Spleen (tissue), 7 donors: ENCODE data around the gene SPA17.

Experiments used
- CTCF ChIP-seq, 11 experiments: fragments of 200-600 bp in 7 of 11; fragments of 450-650 bp in 4 of 11; sonication (generic) in 4 of 11; IDR thresholded peaks in 8 of 11; conservative IDR thresholded peaks in 3 of 11; 1 replicate in 7 of 11; 2 replicates in 4 of 11; pipeline versions ENCODE4 v1.4.0 to v1.8.0; 2016 to 2021; ENCODE audit warnings: antibody characterized with exemption in 11 of 11, inconsistent platforms in 4 of 11, mild to moderate bottlenecking in 1 of 11
- POLR2A ChIP-seq, 3 donors: fragments of 450-650 bp; IDR thresholded peaks; one replicate each; pipeline ENCODE4 v1.5.1; 2017; ENCODE audit warnings: antibody characterized with exemption in 3 of 3, mild to moderate bottlenecking in 1 of 3
- donor health status: DM: no; HTN: no; CAD: no; lungs with moderate emphysema.
- donor health status: DM: no; HTN: no; CAD: no.
- donor health status: DM: no; HTN: no; CAD: no.

DNA sequence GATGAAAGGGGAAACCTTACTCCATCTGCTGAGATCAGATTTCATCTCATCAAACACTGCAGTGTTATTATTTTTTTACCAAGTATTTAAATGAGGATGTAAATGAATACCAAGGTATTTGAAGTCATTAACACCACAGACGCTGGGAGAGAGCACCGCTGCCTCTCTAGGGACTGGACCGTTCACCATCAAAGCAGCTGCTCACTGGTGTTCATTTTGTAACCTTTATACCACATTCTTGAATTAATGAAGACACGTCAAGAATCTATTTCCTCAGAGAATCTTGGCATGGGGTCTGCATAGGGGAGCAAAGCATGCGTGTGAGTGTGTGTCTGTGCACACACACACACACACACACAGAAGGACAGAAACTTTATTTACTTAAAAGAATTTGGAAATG is 15.8 kb upstream of the SPA17 start:
- no peak for TF ChIP-seq CTCF (IDR thresholded peaks at IDR 0.05 in 8 of 11, conservative IDR thresholded peaks at IDR 0.05 in 3 of 11)
- TF ChIP-seq POLR2A (IDR thresholded peaks at IDR 0.05): no peak
